ENCODE results near the gene PJVK. TPM values are rescaled to one million over a fixed set of nuclear protein-coding genes. Genes with fewer than 3 reads are reported as not detected.

The PJVK gene
- total and polyA plus RNA-seq, 2 of the 13 experiments (the other 11 are each of a cell fraction or from before 2014, with no cell fraction given): 1.2 to 2.6 TPM

DNA sequence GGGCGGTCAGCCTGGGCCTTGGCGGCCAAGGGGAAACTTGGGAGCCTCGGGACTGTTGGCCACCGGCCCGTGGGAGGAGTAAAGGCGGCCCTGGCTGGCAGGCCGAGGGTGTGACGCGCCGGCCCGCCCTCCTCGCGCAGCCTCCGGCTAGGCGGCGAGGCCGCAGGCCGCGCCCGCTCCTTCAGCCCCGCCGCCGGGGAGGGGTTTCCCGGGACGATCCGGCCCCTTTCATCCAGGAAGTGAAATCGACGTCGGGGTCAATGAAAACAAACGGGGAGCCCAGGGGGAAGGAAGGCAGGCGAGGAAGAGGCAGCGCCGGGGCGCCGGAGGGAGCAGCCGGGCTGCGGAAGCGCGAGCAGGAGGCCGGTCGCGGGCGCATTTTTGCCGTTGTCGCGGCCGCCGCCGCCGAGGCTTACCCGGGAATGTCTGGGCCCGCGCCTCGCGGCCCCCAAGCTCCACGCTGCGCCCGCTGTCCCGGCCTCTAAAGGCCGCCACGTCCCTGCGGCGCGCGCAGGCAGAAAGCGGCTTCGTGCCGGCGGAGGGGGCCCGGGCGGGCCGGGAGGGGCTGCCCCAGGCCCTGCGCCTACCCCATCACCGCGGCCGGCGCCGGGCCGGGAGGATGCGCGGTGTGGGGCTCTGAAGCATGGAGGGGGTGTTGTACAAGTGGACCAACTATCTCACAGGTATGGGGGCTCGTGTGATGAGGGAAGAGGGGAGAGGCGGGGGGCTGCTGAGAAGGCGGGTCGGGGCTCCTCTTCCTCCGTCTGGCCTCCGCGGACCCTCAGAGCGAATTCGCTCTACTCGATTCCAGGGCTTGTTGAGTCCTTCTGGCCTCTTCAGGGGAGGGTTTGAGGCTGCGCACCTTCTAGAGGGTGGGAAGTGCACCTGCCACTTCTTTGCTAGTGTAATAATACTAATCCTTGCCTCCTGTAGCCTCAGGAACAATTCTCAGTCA lies 29.3 kb downstream of the PJVK start, which contains the start of gene PLEKHA3 (continued):
- TF ChIP-seq, protein P1, sequence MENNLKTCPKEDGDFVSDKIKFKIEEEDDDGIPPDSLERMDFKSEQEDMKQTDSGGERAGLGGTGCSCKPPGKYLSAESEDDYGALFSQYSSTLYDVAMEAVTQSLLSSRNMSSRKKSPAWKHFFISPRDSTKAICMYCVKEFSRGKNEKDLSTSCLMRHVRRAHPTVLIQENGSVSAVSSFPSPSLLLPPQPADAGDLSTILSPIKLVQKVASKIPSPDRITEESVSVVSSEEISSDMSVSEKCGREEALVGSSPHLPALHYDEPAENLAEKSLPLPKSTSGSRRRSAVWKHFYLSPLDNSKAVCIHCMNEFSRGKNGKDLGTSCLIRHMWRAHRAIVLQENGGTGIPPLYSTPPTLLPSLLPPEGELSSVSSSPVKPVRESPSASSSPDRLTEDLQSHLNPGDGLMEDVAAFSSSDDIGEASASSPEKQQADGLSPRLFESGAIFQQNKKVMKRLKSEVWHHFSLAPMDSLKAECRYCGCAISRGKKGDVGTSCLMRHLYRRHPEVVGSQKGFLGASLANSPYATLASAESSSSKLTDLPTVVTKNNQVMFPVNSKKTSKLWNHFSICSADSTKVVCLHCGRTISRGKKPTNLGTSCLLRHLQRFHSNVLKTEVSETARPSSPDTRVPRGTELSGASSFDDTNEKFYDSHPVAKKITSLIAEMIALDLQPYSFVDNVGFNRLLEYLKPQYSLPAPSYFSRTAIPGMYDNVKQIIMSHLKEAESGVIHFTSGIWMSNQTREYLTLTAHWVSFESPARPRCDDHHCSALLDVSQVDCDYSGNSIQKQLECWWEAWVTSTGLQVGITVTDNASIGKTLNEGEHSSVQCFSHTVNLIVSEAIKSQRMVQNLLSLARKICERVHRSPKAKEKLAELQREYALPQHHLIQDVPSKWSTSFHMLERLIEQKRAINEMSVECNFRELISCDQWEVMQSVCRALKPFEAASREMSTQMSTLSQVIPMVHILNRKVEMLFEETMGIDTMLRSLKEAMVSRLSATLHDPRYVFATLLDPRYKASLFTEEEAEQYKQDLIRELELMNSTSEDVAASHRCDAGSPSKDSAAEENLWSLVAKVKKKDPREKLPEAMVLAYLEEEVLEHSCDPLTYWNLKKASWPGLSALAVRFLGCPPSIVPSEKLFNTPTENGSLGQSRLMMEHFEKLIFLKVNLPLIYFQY (CRISPR knock-in tag; IDR thresholded peaks at IDR 0.05; ENCODE audit: borderline replicate concordance): no peak; the same call in 1 of the 2 replicates
- TF ChIP-seq, protein P2, sequence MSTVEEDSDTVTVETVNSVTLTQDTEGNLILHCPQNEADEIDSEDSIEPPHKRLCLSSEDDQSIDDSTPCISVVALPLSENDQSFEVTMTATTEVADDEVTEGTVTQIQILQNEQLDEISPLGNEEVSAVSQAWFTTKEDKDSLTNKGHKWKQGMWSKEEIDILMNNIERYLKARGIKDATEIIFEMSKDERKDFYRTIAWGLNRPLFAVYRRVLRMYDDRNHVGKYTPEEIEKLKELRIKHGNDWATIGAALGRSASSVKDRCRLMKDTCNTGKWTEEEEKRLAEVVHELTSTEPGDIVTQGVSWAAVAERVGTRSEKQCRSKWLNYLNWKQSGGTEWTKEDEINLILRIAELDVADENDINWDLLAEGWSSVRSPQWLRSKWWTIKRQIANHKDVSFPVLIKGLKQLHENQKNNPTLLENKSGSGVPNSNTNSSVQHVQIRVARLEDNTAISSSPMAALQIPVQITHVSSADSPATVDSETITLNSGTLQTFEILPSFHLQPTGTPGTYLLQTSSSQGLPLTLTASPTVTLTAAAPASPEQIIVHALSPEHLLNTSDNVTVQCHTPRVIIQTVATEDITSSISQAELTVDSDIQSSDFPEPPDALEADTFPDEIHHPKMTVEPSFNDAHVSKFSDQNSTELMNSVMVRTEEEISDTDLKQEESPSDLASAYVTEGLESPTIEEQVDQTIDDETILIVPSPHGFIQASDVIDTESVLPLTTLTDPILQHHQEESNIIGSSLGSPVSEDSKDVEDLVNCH (CRISPR knock-in tag; IDR thresholded peaks at IDR 0.05): no peak
- no peak for TF ChIP-seq ZNF782 (CRISPR knock-in tag; IDR thresholded peaks at IDR 0.05; ENCODE audit: borderline replicate concordance)
- no peak for TF ChIP-seq NR2F6 (IDR thresholded peaks at IDR 0.05)
- 0 out of 2 replicates have a peak, but pooled peaks have one; percentile 8 for TF ChIP-seq NR2F6 (CRISPR knock-in tag; IDR thresholded peaks at IDR 0.05)
- TF ChIP-seq, protein P3, sequence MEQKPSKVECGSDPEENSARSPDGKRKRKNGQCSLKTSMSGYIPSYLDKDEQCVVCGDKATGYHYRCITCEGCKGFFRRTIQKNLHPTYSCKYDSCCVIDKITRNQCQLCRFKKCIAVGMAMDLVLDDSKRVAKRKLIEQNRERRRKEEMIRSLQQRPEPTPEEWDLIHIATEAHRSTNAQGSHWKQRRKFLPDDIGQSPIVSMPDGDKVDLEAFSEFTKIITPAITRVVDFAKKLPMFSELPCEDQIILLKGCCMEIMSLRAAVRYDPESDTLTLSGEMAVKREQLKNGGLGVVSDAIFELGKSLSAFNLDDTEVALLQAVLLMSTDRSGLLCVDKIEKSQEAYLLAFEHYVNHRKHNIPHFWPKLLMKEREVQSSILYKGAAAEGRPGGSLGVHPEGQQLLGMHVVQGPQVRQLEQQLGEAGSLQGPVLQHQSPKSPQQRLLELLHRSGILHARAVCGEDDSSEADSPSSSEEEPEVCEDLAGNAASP (CRISPR knock-in tag; IDR thresholded peaks at IDR 0.05; ENCODE audit: borderline replicate concordance): peak; percentile 25; the same call in 1 of the 2 replicates
- peak; percentile 80 for TF ChIP-seq ARNT2 (CRISPR knock-in tag; IDR thresholded peaks at IDR 0.05; ENCODE audit: low read depth)
- TF ChIP-seq, protein P4, sequence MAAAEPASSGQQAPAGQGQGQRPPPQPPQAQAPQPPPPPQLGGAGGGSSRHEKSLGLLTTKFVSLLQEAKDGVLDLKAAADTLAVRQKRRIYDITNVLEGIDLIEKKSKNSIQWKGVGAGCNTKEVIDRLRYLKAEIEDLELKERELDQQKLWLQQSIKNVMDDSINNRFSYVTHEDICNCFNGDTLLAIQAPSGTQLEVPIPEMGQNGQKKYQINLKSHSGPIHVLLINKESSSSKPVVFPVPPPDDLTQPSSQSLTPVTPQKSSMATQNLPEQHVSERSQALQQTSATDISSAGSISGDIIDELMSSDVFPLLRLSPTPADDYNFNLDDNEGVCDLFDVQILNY (CRISPR knock-in tag; conservative IDR thresholded peaks at IDR 0.05): no peak
- TF ChIP-seq RAD21 (CRISPR knock-in tag; IDR thresholded peaks at IDR 0.05): peak; percentile 41; the same call in 1 of the 2 replicates
- TF ChIP-seq, protein P5, sequence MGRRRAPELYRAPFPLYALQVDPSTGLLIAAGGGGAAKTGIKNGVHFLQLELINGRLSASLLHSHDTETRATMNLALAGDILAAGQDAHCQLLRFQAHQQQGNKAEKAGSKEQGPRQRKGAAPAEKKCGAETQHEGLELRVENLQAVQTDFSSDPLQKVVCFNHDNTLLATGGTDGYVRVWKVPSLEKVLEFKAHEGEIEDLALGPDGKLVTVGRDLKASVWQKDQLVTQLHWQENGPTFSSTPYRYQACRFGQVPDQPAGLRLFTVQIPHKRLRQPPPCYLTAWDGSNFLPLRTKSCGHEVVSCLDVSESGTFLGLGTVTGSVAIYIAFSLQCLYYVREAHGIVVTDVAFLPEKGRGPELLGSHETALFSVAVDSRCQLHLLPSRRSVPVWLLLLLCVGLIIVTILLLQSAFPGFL (CRISPR knock-in tag; IDR thresholded peaks at IDR 0.05): no peak
- no peak for TF ChIP-seq JUNB (CRISPR knock-in tag; IDR thresholded peaks at IDR 0.05; ENCODE audit: borderline replicate concordance)
- no peak; the same call in 1 of the 2 replicates for TF ChIP-seq ARID2 (CRISPR knock-in tag; IDR thresholded peaks at IDR 0.05; ENCODE audit: borderline replicate concordance)
- no peak for TF ChIP-seq ARHGAP35 (CRISPR knock-in tag; IDR thresholded peaks at IDR 0.05; ENCODE audit: borderline replicate concordance)
- 0 out of 2 replicates have a peak, but pooled peaks have one; percentile 37 for TF ChIP-seq REPIN1 (CRISPR knock-in tag; IDR thresholded peaks at IDR 0.05; ENCODE audit: borderline replicate concordance, low read depth)
- TF ChIP-seq THAP11 (CRISPR knock-in tag; IDR thresholded peaks at IDR 0.05): peak; percentile 71
- TF ChIP-seq ZNF557 (CRISPR knock-in tag; IDR thresholded peaks at IDR 0.05): no peak
- TF ChIP-seq, protein P6, sequence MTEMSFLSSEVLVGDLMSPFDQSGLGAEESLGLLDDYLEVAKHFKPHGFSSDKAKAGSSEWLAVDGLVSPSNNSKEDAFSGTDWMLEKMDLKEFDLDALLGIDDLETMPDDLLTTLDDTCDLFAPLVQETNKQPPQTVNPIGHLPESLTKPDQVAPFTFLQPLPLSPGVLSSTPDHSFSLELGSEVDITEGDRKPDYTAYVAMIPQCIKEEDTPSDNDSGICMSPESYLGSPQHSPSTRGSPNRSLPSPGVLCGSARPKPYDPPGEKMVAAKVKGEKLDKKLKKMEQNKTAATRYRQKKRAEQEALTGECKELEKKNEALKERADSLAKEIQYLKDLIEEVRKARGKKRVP (CRISPR knock-in tag; IDR thresholded peaks at IDR 0.05): no peak
